ENCODE results near the gene SLCO3A1.

GRCh38 chr15:91989821-91990220, 136.3 kb downstream of the SLCO3A1 start:
- no peak for TF ChIP-seq CTCF (IDR thresholded peaks at IDR 0.05; ENCODE audit: low read depth, low read length, missing input control)
- no peak for TF ChIP-seq SP1 (IDR thresholded peaks at IDR 0.05)
- TF ChIP-seq TAF1 (conservative IDR thresholded peaks at IDR 0.05) = no peak
- no peak for TF ChIP-seq REST (IDR thresholded peaks at IDR 0.05)
- TF ChIP-seq JUND (IDR thresholded peaks at IDR 0.05) = no peak
- no peak for TF ChIP-seq ZBTB33 (IDR thresholded peaks at IDR 0.05)
- no peak for TF ChIP-seq RAD21 (IDR thresholded peaks at IDR 0.05)
- no peak for TF ChIP-seq GABPA (IDR thresholded peaks at IDR 0.05 in 1 of 2, conservative IDR thresholded peaks at IDR 0.05 in 1 of 2)
- no peak for TF ChIP-seq ATF3 (IDR thresholded peaks at IDR 0.05)
